Stimulated activated CD4-positive, alpha-beta T cell treated with anti-CD3 and anti-CD28 coated beads, Interleukin-4, amount 100 ng/mL, for 48 hours (primary cell): Measurements from ENCODE around the gene ADAMTS18.
"Not testable (repeated sequence)": the region's sequence is repeated elsewhere in the genome, so short reads cannot be mapped to it uniquely, and the experiment has no call there.

Source experiments
- DNase-seq, 2 donors: peaks; one replicate each; pipeline ENCODE4 v3.0.0-alpha.2; 2020; ENCODE audit warnings: low read depth in 2 of 2

ADAMTS18 gene

GRCh38 chr16:77279316-77279715, 155.5 kb downstream of the ADAMTS18 start:
- DNase-seq: not testable (repeated sequence)

DNA sequence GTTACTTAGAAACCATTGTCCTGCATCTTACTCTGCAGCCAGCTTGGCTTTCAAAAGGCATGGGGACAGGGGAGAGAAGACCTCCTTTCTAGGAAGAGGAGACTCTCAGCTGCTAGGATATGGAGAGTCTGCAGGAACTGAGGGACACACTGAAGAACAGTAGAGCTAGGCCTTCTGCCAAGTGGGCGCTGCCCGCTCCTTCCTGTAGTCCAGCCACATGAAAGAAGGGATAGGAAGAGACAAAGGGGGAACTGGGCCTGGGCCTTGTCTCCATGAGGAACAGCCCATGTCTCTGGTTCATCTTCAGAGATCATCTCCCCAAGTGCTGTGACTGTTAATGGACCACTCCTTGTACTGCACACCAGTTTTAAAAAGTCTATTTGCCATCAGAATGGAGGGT, 157.3 kb downstream of the ADAMTS18 start:
- DNase-seq: no peak

GRCh38 chr16:77277141-77277540, 157.7 kb downstream of the ADAMTS18 start:
- no peak for DNase-seq

GRCh38 chr16:77276661-77277060, 158.2 kb downstream of the ADAMTS18 start:
- no peak for DNase-seq

- DNase-seq: not testable (repeated sequence)
Observed at GRCh38 chr16:77275303-77275702, 159.5 kb downstream of the ADAMTS18 start.

- DNase-seq: no peak
Observed at GRCh38 chr16:77273815-77274214, 161.0 kb downstream of the ADAMTS18 start.

- no peak for DNase-seq
Observed at GRCh38 chr16:77271532-77272426, 163.1 kb downstream of the ADAMTS18 start.

GRCh38 chr16:77266185-77266584, 168.6 kb downstream of the ADAMTS18 start:
- not testable (repeated sequence) for DNase-seq

DNA sequence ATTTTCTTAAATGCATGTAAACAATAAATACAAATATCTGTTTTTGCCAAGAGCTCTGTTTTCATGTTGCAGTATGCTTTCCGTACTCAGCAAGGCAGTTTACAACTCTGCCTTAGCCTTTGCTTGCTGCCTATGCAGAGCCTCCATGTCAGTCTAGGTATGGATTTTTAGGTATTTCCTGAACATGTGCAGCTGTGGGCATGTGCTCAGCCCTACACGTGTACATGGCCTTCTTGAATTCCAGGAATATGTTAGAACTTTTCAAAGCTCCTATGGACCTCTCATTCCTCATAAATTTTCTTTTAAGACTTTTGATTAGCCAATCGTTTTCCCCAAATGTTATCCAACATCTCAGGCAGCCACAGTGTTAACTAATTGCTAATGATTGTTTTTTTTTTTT, 171.9 kb downstream of the ADAMTS18 start:
- no peak for DNase-seq

GRCh38 chr16:77250400-77250799, 184.4 kb downstream of the ADAMTS18 start:
- DNase-seq: no peak

DNA sequence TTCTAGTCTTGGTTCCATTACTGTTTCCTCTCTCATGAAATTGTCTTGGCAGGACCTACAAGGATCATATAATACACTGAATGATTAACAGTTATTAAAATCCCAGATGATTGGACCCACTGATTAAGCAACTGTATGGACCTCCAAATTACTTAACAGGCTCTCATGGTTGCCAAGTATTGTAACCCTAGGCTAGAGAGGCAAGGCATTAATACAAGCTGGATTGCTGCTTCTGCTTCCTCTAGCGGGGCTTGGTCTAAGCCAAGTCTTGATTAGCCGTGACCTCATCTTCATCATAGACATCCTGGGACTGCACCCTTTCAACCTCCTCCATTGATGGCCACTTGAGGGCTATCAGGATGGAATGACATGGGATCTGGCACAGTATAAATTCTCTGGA, 188.7 kb downstream of the ADAMTS18 start:
- DNase-seq: no peak

- DNase-seq: not testable (repeated sequence)
Observed at GRCh38 chr16:77242471-77242870, 192.4 kb downstream of the ADAMTS18 start.

DNA sequence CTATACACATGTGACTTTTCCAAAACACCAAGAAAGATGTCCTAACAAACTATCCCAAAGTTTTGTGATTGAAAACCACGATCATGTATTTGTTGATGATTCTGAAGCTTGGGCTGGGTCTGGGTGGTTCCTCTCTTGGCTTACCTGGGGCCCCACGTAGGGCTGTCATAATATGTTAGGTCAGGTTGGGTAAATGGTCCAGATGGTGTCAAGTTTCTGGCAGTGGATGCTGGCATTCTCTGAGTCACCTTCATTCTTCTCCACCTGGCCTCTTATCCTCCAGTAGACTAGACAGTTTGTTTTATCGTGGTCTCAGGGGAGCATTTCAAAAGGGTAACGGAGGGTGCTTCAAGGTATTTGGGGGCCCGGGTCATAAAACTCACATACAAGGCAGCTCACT, 196.2 kb downstream of the ADAMTS18 start:
- no peak for DNase-seq

DNA sequence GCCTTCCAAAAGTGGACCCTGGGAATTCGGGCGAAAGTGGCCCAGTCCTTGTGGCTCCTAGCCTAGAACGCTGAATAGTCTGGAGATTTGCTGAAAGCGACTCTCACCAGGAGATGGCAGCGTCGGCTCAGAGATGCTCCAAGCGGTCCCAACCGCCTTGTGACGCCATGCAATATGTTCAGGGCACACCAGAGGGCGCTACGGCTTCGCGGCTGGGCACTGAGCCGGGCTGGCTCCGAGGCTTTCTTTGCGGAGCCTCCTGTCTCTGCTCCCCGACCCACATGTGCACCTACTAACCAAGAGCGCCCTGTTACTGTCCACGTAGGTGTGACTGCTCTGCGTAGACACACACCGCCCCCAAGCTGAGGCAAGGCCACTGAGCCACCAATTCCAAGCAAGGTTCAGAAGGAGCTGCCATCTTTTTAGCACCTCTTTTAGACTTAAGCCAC, 198.7 kb downstream of the ADAMTS18 start:
- DNase-seq: peak; percentile 78 to 85

GRCh38 chr16:77234611-77235010, 200.2 kb downstream of the ADAMTS18 start:
- DNase-seq: no peak

DNA sequence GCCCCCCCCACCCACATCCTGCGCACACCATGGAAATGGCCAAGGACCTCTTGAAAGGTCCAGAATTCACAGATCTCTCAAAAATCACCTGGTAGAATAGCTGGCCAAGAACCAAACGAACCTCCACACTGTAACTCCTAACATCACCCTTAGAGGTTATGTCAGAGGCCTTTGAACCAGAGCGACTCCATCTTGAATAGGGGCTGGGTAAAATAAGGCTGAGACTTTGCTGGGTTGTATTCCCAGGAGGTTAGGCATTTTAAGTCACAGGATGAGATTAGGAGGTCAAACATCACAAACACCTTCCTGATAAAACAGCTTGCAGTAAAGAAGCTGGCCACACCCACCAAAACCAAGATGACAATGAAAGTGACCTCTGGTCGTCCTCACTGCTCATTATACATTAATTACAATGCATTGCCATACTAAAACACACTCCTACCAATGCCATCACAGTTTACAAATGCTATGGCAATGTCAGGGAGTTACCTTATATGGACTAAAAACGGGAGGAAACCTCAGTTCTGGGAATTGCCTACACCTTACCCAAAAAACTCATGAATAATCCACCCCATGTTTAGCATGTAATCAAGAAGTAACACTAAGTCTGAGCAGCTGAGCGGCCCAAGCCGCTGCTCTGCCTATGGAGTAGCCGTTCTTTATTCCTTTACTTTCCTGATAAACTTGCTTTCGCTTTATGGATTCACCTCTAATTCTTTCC, 200.9 kb downstream of the ADAMTS18 start:
- DNase-seq: no peak
